GM12865 (cell line): ENCODE results near the gene ATXN7L1.

Source experiments
- DNase-seq: peaks from one replicate; pipeline ENCODE4 v3.0.0; 2010; ENCODE audit warnings: low read depth
- H3K4me3 ChIP-seq: 2 replicates; pipeline ENCODE4 v1.5.1; 2011; ENCODE audit warnings: mild to moderate bottlenecking, low read depth, low read length, control low read depth
- TF ChIP-seq, protein P1 (sequence below): IDR thresholded peaks from 2 replicates; pipeline ENCODE4 v1.5.1; 2011; ENCODE audit warnings: low read length, control low read depth, low read depth, inconsistent platforms; ENCODE audit not compliant: insufficient read depth; ENCODE audit errors: missing control alignments

The ATXN7L1 gene

GRCh38 chr7:105760551-105761447 is 115.6 kb downstream of the ATXN7L1 start:
- no peak for DNase-seq
- TF ChIP-seq, protein P1, sequence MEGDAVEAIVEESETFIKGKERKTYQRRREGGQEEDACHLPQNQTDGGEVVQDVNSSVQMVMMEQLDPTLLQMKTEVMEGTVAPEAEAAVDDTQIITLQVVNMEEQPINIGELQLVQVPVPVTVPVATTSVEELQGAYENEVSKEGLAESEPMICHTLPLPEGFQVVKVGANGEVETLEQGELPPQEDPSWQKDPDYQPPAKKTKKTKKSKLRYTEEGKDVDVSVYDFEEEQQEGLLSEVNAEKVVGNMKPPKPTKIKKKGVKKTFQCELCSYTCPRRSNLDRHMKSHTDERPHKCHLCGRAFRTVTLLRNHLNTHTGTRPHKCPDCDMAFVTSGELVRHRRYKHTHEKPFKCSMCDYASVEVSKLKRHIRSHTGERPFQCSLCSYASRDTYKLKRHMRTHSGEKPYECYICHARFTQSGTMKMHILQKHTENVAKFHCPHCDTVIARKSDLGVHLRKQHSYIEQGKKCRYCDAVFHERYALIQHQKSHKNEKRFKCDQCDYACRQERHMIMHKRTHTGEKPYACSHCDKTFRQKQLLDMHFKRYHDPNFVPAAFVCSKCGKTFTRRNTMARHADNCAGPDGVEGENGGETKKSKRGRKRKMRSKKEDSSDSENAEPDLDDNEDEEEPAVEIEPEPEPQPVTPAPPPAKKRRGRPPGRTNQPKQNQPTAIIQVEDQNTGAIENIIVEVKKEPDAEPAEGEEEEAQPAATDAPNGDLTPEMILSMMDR, result no peak
- H3K4me3 ChIP-seq, result no peak overlapping the region

DNA sequence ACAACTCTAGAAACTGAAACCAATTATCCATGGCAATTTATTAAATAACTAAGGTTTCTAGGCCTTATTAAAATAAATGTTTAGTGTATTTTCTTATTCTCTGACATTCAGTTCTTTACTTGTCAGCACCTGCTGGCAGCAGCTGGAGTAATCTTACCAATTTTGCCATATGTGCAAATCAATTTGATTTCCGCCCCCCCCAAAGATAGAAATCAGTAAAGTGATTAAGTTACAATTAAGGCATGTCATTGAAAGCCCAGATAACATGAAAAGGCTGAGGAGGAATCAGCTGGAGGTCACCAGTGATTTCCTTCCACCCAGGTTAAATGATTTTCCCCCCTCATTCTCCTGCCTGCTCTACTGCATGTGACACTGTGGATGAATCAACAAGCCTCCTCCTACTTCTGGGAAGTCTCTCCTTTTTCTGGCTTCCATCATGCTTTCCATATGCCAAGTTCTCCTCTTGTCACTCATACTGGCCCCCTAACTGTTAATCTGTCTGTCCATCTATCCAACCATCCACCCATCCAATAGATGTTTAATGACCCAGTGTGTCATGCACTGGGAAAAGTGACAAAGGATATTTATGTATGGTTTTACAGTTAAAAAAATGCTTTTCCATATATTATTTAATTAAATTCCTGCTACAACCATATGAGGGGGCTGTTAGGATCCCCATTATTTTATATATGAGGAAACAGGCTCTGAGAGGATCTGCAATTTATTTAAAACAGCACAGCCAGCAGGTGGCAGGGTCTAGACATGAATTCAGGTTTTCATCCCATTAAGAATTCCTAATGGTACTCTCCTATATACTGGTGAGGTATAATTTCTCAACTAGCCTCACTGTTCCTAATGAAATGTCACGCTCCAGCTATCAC is 116.5 kb downstream of the ATXN7L1 start:
- TF ChIP-seq, protein P1, result peak; percentile 45
- peak; percentile 41 for DNase-seq
- H3K4me3 ChIP-seq, result no peak overlapping the region

- TF ChIP-seq, protein P1, result no peak
- no peak overlapping the region for H3K4me3 ChIP-seq
- no peak for DNase-seq
Observed at GRCh38 chr7:105756367-105756766, 120.0 kb downstream of the ATXN7L1 start.

- TF ChIP-seq, protein P1, result no peak
- no peak overlapping the region for H3K4me3 ChIP-seq
- DNase-seq, result no peak
Observed at GRCh38 chr7:105752671-105753275, 123.6 kb downstream of the ATXN7L1 start.

GRCh38 chr7:105751054-105751453 is 125.3 kb downstream of the ATXN7L1 start:
- TF ChIP-seq, protein P1, result no peak
- H3K4me3 ChIP-seq, result no peak overlapping the region
- no peak for DNase-seq

GRCh38 chr7:105748701-105749100 is 127.7 kb downstream of the ATXN7L1 start:
- no peak for DNase-seq
- TF ChIP-seq, protein P1, result no peak

More at GRCh38 chr7:105748701-105749100, 127.7 kb downstream of the ATXN7L1 start:
- no peak overlapping the region for H3K4me3 ChIP-seq
